NCI-H2107 (cell line): ENCODE data around the gene DPF1.

Source experiments
- DNase-seq: peaks from one replicate; lab custom pipeline; 2025; lab: John Stamatoyannopoulos, UW

DPF1 gene

DNA sequence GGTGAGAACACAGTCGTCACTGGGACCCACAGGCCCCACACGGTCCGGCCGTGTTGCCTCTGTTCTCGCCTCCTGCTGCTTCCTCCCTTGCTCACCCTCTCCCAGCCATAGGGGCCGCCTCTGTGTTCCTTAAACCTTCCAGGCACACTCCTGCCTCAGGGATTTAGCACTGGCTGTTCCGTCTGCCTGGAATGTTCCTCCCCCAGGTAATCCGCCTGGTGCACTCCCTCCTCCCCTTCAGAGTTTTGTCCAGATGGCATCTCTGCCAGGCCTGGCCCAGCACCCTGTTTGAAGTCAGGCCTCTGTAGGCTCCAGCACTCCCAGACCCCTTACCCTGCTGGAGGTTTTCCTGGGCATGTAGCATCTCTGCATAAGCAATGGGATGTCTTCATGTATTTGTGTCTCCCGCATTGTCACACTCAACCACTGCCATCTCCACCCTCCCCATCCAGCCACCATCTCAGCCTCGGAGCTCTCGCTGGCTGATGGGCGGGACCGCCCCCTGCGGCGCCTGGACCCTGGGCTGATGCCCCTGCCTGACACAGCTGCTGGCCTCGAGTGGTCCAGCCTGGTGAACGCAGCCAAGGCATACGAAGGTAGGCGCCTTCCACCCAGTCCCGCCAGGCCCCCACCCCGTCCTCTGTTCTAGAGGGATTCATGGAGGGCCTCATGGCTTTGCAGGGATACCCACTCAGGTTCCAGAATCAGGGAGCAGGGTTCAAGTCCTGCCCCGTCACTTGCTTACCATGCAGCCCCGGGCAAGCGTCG is 25.9 kb downstream of the DPF1 start:
- DNase-seq = no peak

DNA sequence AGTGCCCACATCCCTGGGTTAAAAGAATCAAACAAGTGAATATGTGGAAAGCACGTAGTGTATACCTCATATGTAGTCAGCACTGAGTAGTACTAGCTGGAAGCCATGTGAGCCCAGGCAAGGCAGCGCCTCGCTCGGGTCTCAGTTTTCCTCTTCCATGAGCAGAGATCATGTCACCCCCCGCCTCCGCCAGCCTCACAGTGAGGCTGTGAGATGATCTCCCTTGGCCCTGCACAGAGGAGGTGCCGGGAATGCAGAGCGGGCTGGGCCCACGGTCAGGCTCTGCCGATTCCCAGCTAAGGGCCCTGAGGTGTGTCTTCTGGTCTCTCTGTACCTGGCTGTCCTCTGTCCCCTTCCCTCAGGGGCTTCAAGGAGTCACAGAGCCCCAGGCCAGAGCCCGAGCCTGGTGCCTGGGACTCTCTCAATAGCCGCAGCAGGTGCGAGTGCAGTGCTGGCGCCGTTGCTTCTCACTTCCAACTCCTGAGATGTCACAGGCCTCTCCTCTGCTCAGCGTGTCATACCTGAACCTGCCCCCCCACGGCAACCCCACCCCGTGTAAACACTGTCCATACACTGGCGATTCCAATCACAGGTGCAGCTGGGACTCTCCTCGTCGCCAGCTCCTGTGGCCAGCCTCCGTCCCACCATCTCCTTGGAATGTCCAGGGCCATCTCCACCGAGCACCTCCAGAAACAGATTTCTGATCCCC is 26.9 kb downstream of the DPF1 start:
- no peak for DNase-seq

DNA sequence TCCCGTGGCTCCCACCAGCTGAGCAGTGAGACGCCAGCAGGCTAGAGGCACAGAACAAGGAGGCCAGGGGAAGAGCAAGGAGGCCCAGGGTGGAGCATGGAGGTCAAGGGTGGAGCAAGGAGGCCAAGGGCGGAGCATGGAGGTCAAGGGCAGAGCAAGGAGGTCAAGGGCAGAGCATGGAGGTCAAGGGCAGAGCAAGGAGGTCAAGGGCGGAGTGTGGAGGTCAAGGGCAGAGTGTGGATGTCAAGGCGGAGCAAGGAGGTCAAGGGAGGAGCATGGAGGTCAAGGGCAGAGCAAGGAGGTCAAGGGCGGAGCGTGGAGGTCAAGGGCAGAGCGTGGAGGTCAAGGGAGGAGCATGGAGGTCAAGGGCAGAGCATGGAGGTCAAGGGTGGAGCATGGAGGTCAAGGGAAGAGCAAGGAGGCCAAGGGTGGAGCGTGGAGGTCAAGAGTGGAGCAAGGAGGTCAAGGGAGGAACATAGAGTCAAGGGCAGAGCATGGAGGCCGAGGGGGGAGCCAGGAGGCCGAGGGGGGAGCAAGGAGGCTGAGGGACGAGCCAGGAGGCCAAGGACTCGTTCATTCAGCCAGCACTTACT is 27.7 kb downstream of the DPF1 start:
- DNase-seq = no peak

DNA sequence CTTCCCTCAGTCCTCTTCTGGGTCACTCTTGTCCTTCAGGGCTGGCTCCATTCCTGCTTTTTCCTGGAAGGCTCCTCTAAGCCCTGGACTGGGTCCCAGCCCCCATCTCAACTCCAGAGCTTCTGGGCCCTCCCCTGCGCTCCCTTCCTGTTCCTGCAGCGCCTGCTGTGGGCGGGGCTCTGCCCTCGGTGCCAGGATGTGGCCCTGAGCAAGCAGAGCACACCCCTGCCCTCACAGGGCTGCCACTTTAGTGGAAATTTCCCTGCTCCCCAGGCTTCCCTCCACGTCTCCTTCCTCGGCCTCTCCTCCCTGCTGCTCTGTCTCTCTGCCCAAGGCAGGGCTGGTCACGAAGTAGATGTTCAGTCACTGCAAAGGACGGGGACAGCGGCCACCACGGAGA is 28.8 kb downstream of the DPF1 start:
- no peak for DNase-seq

DNA sequence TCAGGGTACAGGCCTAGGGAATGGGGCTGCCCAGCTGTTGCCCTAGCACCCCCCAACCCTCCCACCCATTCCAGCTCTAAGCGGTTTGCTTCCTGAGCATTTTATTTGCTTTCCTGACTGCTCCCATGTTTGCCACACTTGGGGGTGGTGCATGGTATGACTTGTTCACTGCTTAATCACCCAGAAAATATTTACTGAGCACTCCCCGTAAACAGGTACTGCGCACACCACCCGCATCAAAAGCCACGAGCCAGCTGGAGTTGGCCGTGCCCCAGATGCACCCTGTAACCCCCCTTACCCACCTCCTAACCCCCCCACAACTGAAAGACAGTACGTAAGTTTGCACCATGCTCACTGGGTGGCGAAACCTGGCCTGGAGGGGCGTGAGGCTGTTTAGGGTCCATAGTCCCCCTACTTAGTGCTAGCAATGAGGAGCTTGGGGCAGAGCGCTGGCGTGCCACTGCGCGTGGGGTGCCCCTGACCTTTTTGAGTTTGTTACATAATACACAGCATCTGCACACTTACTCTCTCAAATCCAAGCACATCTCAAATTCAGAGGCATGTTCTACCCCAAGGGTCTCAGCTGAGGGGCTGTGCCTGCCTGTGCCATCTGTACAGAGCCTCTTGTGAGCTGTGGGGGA is 29.8 kb downstream of the DPF1 start:
- DNase-seq = no peak

DNA sequence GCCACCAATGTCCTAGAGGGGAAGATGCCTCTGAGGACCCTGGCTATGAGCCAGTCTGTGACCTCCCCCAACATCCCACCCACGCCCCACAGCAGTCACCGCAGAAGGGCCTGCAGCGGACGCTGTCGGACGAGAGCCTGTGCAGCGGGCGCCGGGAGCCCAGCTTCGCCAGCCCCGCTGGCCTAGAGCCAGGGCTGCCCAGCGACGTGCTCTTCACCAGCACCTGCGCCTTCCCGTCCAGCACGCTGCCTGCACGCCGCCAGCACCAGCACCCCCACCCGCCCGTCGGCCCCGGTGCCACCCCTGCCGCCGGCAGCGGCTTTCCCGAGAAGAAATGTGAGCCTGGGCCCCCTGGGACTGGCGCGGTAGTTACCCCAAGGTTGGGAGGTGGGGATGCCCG is 30.6 kb downstream of the DPF1 start:
- DNase-seq = peak; percentile 44

DNA sequence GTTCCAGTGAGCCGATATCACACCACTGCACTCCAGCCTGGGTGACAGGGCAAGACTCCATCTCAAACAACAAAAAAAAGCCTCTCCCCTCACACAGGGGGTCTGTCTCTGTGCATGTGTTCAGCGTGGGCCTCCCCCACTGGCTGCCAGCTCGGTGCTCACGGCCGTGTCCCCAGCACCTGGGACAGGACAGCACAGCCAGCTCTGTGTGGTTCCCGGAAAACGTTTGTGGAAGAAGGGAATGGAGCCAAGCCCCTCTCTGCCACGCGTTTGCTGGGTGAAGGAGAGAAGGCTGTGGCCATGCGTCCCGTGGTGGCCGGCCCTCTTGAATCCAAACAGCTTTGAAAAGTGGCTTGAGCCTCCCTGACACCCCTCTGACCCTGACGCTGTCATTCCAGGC is 32.3 kb downstream of the DPF1 start:
- DNase-seq = no peak

DNA sequence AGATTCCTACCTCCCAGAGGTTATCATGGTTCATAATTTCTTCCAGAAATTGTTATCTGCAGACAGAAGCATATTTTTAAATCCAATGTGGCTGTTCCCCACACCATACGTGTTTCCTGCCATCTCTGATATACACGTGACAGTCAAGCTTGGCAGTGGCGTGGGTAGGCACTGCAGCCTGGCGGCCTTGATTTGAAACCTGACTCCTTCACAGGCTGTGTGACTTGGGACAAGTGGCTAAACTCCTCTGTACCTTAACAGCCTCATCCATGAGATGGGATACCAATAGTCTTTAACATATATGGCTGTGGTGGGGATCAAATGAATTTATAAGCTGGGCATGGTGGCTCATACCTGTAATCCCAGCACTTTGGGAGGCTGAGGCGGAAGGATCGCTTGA is 33.2 kb downstream of the DPF1 start:
- DNase-seq = no peak

DNA sequence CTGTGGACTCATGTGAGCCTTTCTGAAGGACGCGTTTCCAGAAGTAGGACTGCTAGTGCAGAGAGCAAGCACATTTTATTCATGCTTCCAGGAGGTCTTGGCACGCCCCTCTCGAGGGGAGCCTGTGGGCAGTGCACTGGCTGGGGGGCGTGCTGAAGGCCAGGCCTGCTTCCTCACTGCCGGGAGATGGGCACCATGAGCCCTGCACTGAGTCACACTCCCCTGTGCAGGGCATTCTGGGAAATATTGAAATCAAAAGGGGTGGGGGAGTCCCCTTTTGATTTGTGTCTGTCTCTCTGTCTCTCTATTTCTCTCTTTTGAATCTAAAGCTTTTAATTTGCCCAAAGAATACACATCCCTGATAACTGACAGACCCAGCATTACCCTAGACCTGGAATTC is 34.0 kb downstream of the DPF1 start:
- DNase-seq = no peak

DNA sequence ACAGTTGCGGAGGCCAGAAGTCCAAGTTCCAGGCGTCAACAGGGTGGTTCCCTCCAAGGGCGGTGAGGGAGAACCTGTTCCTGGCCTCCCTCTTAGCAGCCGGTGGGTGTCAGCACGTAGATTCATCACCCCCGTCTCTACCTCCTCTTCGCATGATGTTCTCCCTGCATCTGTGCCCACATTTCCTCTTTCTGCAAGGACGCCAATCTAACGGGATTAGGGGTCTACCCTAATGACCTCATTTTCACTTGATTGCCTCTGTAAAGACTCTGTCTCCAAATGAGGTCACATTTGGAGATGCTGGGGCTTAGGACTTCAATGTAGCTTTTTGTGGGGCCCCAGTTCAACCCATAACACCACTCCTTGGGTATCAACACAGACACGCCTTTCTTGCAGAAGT is 38.5 kb downstream of the DPF1 start:
- no peak for DNase-seq

DNA sequence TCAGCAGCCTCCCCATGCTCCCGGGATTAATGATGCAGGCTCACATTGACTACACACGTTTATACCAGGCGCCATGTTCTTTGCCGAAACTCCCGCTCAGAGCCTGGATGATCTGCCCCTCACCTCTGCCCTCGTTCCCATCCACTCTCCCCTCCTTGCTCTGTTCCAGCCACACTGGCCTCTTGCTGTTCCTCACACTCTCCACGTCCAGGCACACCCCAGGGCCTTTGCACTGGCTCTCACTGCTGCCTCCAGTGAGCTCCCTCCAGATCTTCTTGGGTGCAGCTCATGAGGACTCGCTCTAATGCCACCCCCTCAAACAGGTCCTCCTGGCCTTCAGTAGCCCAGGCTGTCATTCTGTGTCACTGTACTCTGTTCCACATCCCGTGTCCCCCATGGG is 39.2 kb downstream of the DPF1 start:
- DNase-seq = no peak

DNA sequence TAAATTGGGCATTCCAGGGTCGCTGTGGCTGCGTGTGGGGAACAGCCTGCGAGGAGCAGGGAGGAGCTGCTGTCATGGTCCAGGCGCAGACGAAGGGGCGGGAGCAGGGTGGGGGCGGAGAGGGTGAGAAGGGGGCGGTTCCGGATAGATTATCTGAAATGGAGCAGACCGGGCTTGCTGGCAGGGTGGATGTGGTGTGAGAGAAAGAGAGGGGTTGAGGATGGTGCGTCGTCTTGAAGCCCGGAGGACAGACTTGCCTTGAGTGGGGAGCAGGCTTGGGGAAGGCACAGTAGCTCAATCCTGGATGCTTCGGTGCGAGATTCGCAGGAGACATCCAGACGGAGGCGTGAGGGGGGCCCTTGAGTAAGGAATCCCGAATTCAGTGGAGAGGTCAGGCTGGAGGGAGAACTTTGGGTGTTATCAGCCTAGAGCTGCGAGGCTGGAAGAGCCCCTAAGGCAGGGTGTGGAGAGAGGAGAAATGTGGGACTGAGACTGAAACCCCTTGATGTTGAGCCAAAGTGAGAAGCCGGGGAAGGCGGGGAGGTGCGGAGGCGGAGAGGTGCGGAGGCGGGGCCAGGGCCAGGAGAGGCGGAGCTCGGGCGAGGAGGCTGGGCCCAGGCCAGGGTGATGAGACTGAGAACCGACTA is 40.6 kb downstream of the DPF1 start:
- DNase-seq = no peak

DNA sequence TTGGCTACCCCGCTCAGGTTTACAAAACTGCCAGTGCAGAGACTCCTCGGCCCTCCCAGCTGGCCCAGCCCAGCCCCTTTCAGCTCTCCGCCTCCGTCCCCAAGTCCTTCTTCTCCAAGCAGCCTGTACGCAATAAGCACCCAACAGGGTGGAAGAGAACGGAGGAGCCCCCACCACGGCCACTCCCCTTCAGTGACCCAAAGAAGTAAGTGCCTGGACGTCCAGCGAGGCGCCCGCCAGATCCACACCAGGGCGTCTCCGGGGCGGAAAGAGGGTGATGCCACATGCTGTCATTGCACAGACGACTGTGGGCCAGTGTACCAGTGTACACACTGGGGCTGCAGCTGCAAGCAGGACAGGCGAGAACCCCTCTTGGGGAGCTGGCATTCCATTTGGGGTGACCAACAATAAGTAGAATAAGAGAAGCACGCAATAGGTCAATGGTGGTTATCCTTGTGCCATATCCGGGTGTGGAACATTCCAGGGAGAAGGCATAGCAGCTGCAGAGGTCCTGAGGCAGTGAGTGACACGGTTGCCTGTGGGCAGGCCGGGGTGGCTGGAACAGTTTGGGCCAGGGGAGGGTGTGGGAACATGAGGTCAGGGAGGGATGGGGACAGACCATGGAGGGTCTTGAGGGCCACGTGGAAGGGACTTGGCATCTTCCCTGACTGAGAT is 41.3 kb downstream of the DPF1 start:
- no peak for DNase-seq

DNA sequence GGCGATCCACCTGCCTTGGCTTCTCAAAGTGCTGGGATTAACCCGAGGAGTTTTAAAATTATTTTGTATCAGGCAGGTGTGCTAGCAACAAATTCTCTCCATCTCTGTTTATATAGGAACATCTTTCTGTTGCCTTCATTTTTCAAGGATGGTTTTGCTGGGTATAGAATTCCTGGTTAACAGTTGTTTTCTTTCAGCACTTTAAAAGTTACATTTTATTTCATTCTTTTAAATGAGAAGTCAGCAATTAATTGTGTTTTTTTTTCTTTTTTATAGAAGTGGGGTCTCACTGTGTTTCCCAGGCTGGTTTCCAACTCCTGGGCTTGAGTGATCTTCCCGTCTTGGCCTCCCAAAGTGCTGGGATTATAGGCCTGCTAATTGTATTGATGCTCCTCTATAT is 44.0 kb downstream of the DPF1 start:
- DNase-seq = no peak

DNA sequence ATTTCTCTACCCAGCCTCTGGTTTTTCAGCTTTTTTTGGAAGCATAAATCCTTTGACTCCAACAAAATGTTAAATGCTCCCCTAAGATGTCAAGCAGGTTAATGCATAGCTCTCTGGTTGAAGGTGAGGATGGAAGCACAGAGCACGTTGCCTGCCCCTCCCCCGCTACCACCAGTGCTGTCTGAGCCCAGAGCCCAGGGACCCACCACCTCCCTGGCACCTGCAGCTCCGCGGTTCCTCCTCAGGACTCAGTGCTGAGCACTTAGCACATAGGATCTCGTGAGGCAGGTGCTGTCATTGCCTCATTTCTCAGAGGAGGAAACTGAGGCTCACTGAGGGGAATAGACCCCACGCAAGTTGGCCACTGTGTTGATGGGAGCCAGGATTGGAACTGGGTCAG is 48.6 kb downstream of the DPF1 start:
- DNase-seq = no peak

DNA sequence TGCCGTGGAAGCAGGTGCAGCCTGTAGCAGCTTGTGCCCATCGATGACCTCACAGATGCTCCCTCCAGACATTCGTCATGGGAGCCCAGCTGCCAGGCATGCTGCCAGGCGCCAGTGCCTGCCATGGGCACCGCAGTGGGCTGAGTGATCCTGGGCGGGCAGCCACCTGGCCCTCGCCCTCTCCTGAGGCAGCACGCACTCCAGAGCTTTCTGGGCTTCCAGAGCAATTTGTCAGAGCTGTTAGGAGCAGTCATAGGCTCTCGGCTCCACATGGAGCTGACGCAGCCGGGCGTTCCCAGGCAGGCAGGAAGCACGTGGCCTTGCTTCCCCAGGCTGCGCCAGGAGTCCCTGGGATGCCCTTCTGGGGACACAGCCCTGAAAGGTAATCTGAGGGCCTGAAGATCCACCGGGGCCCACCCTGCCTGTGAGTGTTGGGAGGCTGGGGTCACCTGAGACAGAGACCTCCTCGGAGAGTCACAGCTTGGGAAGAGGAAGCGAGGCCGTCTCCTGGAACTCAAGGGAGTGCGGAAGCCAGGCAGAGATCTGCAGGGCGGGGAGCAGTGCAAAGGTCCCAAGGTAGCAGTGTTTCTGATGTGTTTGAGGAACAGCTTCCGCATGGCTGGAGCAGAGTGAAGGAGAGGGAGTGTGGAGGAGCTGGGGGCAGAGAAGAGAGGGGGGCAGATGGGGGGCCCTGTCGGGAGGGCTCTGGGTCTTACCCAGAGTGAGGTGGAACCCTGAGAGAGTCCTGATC is 50.6 kb downstream of the DPF1 start:
- peak; percentile 68 for DNase-seq

DNA sequence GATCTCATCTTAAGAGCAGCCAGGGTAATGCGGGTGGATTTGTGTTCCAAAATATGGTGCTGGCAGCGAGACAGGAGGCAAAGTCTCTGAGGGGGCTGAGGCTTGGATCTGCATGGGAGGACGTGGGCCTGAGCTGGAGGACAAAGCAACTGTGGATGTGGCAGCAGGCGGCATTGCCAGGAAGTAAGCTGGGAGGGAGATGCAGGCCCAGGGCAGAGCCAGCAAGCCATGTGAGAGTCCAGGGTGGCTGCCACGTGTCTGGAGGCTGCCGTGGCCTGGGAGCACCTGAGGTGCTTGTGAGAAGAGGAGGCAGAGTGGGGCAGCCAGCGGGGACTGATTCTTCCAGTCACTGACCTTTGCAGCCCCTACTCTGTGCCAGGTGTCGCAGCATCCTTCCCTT is 52.0 kb downstream of the DPF1 start:
- no peak for DNase-seq

DNA sequence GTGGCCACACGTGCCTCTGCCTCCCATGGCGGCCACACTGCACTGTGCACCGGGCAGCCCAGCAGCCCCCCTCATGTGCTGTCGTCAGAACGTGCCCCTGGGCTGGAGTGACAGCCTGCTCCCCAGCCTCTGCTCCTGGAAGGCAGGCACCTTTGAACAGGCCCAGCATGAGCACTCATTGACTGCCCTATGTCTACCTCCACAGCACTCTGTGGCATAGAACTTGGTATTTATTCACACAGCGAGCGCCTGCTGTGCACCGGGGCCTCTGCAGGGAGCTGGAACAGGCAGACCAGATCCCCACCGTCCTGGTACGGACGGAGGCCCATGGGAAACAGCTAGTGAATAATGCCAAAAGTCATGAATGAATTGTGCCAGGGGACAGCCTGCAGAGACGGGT is 53.7 kb downstream of the DPF1 start:
- DNase-seq = no peak

DNA sequence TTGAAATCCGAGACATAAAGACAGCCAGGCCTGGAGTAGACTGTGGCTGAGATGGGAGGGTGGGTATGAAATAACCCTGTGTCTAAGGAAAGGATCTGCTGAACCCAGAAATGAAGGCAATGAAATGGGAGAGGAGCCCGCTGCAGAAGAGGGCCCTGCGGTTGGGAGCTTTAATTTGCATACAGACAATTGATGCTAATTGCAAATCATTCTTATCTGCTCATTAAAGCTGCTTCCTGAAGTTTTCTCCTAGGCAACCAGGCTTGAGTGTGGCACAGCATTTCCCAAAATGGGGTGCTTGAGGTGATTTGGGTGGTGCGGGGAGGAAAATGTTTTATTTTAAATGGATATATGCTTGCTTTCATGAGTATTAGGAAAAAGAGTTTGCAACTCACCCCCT is 55.4 kb downstream of the DPF1 start:
- no peak for DNase-seq

DNA sequence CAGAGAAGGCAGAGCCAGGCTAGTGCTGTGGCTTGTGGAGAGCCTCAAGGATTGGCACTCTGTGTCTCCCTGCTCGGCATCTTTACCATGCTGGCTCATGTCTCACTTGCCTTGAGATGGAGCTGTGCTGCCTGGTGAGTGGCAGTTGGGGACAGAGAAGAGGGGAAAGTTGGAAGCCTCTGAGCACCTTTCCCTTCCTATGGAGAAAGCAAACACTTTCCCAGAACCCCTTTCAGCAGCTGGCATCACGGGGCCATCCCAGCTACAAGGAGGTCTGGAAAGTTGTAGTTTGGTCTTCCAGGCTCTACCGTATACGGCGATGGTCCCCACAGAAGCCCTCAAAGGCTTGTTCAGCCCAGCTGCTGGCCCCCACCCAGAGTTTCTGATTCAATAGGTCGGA is 58.7 kb downstream of the DPF1 start:
- no peak for DNase-seq

DNA sequence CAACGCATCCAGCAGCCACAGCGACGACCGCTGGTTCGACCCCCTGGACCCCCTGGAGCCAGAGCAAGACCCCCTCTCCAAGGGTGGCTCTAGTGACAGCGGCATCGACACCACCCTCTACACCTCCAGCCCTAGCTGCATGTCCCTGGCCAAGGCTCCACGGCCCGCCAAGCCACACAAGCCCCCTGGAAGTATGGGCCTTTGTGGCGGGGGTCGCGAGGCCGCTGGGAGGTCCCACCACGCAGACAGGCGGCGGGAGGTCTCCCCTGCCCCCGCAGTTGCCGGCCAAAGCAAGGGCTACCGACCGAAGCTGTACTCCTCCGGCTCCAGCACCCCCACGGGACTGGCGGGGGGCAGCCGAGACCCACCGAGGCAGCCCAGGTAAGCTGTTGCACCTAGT is 59.5 kb downstream of the DPF1 start:
- no peak for DNase-seq
